GM12878 (cell line): ENCODE results near the gene PRDM16. TPM values are rescaled to one million over a fixed set of nuclear protein-coding genes. Genes with fewer than 3 reads are reported as not detected.

ENCODE experiments used
- ATAC-seq: fragments of 200-7000 bp; cut with Tn5 transposase; 3 replicates; pipeline ENCODE4 v1.9.1; 2020; ENCODE audit warnings: mild to moderate bottlenecking, moderate library complexity
- BruUV-seq: library from RNA; stranded (reverse); fragments of 400-500 nt; replicated peaks from 2 replicates; lab custom pipeline; 2021; lab: Mats Ljungman, UMichigan
- CTCF ChIA-PET: fragments of 300-600 bp; sonication (Branson Sonifier 250); formaldehyde crosslinking; extraction: SDS; loops from one replicate; lab custom pipeline; 2021; ENCODE audit warnings: inconsistent platforms; lab: Yijun Ruan, JAX
- POLR2A ChIA-PET: fragments of 350-600 bp; formaldehyde crosslinking; extraction: SDS; loops from one replicate; lab custom pipeline; 2021; ENCODE audit warnings: inconsistent platforms; lab: Charles Lee
- RAD21 ChIA-PET: fragments of 300-600 bp; sonication (Branson Sonifier 250); formaldehyde crosslinking; loops from one replicate; lab custom pipeline; 2023; ENCODE audit warnings: antibody characterized with exemption; ENCODE audit not compliant: unreplicated experiment; lab: Charles Lee
- SMC1A ChIA-PET: fragments of 300-600 bp; sonication (Branson Sonifier 250); formaldehyde crosslinking; loops from one replicate; lab custom pipeline; 2023; ENCODE audit not compliant: unreplicated experiment, uncharacterized antibody; lab: Charles Lee
- DNase-seq: peaks from one replicate; pipeline ENCODE4 v3.0.0-alpha.2; 2011; ENCODE audit warnings: low read depth, low spot score
- FAIRE-seq: peaks from 3 replicates; lab custom pipeline; 2011; peaks lifted over from hg19 to GRCh38; lab: Jason Lieb, UNC
- H2AFZ ChIP-seq: 2 replicates; pipeline ENCODE4 v1.6.0; 2011; ENCODE audit warnings: low read depth, low read length, control low read depth; ENCODE audit not compliant: control insufficient read depth
- H3K27ac ChIP-seq: 2 replicates; pipeline ENCODE4 v1.5.1; 2011; ENCODE audit warnings: control low read depth; ENCODE audit not compliant: control insufficient read depth, insufficient read depth
- H3K27me3 ChIP-seq, 2 experiments: replicated peaks in 1 of 2; 2 replicates each; pipeline versions ENCODE4 v1.6.0 to v1.6.1; 2011; ENCODE audit warnings: low read length in 1 of 2; ENCODE audit not compliant: control insufficient read depth in 2 of 2, insufficient read depth in 2 of 2
- H3K36me3 ChIP-seq, 2 experiments: 2 replicates each; pipeline ENCODE4 v1.5.1; 2011; ENCODE audit warnings: low read length in 1 of 2; ENCODE audit not compliant: control insufficient read depth in 2 of 2, insufficient read depth in 2 of 2
- H3K4me1 ChIP-seq: 2 replicates; pipeline ENCODE4 v1.6.1; 2011; ENCODE audit warnings: mild to moderate bottlenecking, low read length, moderate library complexity, mixed read lengths; ENCODE audit not compliant: control insufficient read depth, insufficient read depth
- H3K4me2 ChIP-seq: 2 replicates; pipeline ENCODE4 v1.6.0; 2011; ENCODE audit warnings: control low read depth; ENCODE audit not compliant: control insufficient read depth, insufficient read depth
- H3K4me3 ChIP-seq: fragments of 200-600 bp; sonication (generic); 2 replicates; pipeline ENCODE4 v1.5.1; 2016
- H3K79me2 ChIP-seq: 2 replicates; pipeline ENCODE4 v1.6.0; 2011; ENCODE audit warnings: low read length; ENCODE audit not compliant: control insufficient read depth, insufficient read depth
- H3K9ac ChIP-seq: 2 replicates; pipeline ENCODE4 v1.8.0; 2011; ENCODE audit warnings: low read length, control low read depth, mixed read lengths; ENCODE audit not compliant: control insufficient read depth, insufficient read depth
- H3K9me3 ChIP-seq: replicated peaks from 3 replicates; pipeline ENCODE4 v1.5.1; 2011; ENCODE audit warnings: mild to moderate bottlenecking, low read length; ENCODE audit not compliant: control insufficient read depth, insufficient read depth
- H4K20me1 ChIP-seq: 2 replicates; pipeline ENCODE4 v1.6.0; 2011; ENCODE audit not compliant: control insufficient read depth, insufficient read depth
- ATF7 ChIP-seq: fragments of 450-650 bp; IDR thresholded peaks from 2 replicates; pipeline ENCODE4 v1.6.1; 2016; ENCODE audit warnings: low read depth, mild to moderate bottlenecking
- CEBPZ ChIP-seq: fragments of 150-350 bp; IDR thresholded peaks from 2 replicates; pipeline ENCODE4 v1.6.1; 2016; ENCODE audit warnings: low read depth, low read length
- CHD4 ChIP-seq: fragments of 200-600 bp; sonication (generic); IDR thresholded peaks from 2 replicates; pipeline ENCODE4 v1.6.1; 2016; ENCODE audit warnings: mild to moderate bottlenecking
- CREB1 ChIP-seq: IDR thresholded peaks from 2 replicates; pipeline ENCODE4 v1.6.1; 2012; ENCODE audit warnings: low read depth, mild to moderate bottlenecking, inconsistent platforms
- DPF2 ChIP-seq: fragments of 450-650 bp; IDR thresholded peaks from 2 replicates; pipeline ENCODE4 v1.6.1; 2017; ENCODE audit warnings: mild to moderate bottlenecking
- ETV6 ChIP-seq, 2 experiments: fragments of 450-650 bp in 1 of 2; IDR thresholded peaks in 1 of 2; conservative IDR thresholded peaks in 1 of 2; 2 replicates each; pipeline ENCODE4 v1.6.1; 2014; ENCODE audit warnings: antibody characterized with exemption in 1 of 2, borderline replicate concordance in 1 of 2, low read depth in 1 of 2, mild to moderate bottlenecking in 1 of 2, moderate library complexity in 1 of 2
- GABPA ChIP-seq: IDR thresholded peaks from 2 replicates; pipeline ENCODE4 v1.6.1; 2014; ENCODE audit warnings: antibody characterized with exemption, low read depth, mild to moderate bottlenecking, inconsistent platforms
- MEF2B ChIP-seq: fragments of 450-650 bp; IDR thresholded peaks from 2 replicates; pipeline ENCODE4 v1.6.1; 2018; ENCODE audit warnings: mild to moderate bottlenecking, moderate library complexity; ENCODE audit not compliant: partially characterized antibody, poor library complexity, severe bottlenecking
- NFYA ChIP-seq: IDR thresholded peaks from 2 replicates; pipeline ENCODE4 v1.6.1; 2011; ENCODE audit warnings: low read depth, mild to moderate bottlenecking, low read length, improper control_type of control experiment, borderline replicate concordance
- RCOR1 ChIP-seq: conservative IDR thresholded peaks from 2 replicates; pipeline ENCODE4 v1.6.1; 2012; ENCODE audit warnings: low read depth, low read length, improper control_type of control experiment
- SMARCA5 ChIP-seq: fragments of 450-650 bp; IDR thresholded peaks from 2 replicates; pipeline ENCODE4 v1.6.1; 2017; ENCODE audit warnings: mild to moderate bottlenecking
- SREBF1 ChIP-seq: IDR thresholded peaks from 2 replicates; pipeline ENCODE4 v1.6.1; 2012; ENCODE audit warnings: mild to moderate bottlenecking, low read length
- TAF1 ChIP-seq: IDR thresholded peaks from 2 replicates; pipeline ENCODE4 v1.6.1; 2011; ENCODE audit warnings: mild to moderate bottlenecking, low read depth, low read length, borderline replicate concordance
- WGBS: methylation state at CpG from one replicate; pipeline ENCODE4 v1.1.6; 2016; ENCODE audit warnings: low lambda C conversion rate; ENCODE audit not compliant: insufficient replicate concordance, insufficient coverage; ENCODE audit errors: missing lambda C conversion rate; 5-methylcytosine and 5-hydroxymethylcytosine counted together
- in situ Hi-C: fragments of 300-500 bp; cut with MboI; formaldehyde crosslinking; loops from 9 replicates; pipeline ENCODE4 v1.14.3; 2018; ENCODE audit warnings: mixed read lengths
- intact Hi-C: fragments of 100-400 bp; cut with micrococcal nuclease; formaldehyde crosslinking; loops from one replicate; pipeline ENCODE4 v1.14.2; 2022; ENCODE audit not compliant: unreplicated experiment
- polyA plus RNA-seq, 11 experiments: library from polyadenylated mRNA; depleted of rRNA in 4 of 11; unstranded in 6 of 11; stranded (reverse) in 5 of 11; fragments of >200 nt; fragmentation: Nextera tagmentation in 4 of 11; fragmentation: Illumina TruSeq in 1 of 11; extraction: Ambion mirVana in 4 of 11; extraction: Trizol in 1 of 11; gene quantifications; 1 replicate in 1 of 11; 2 replicates in 10 of 11; pipeline versions ENCODE4 v1.2.1 to v1.2.3, GENCODE V29; 2011 to 2016; ENCODE audit warnings: inconsistent platforms in 2 of 11, missing spikeins in 2 of 11, low read depth in 1 of 11
- total RNA-seq, 4 experiments: library from RNA; depleted of rRNA in 3 of 4; stranded (reverse); fragments of >200 nt in 3 of 4; fragmentation: Illumina TruSeq in 1 of 4; extraction: Trizol in 1 of 4; gene quantifications; 2 replicates each; pipeline versions ENCODE4 v1.2.1 to v1.2.3, GENCODE V29; 2013 to 2021
- TF ChIP-seq, protein P1 (sequence below): fragments of 150-350 bp; IDR thresholded peaks from 2 replicates; pipeline ENCODE4 v1.6.1; 2014; ENCODE audit warnings: mild to moderate bottlenecking, low read depth, low read length

The PRDM16 gene
- total and polyA plus RNA-seq, 10 of the 15 experiments (the other 5 are each of a cell fraction or from before 2014, with no cell fraction given), result 0.03 TPM; not detected in 9

DNA sequence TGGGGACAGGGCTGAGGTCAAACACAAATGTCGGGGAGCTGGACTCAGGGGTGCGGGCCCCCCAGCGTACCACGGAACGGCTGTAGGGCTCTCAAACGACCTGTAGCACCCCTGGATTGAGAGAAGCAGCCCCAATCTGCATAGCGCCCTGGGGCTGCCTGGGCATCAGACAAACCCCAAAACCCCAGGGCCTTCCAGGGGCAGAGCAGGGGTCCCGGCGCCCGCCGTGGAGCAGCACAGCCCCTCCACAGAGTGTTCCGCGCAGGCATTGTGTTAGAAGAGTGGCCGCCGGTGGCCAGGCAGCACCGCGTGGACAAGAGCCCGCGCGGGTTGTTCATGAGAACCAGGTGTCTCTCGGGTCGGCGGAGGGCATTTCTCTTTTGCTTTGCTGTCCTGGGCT, 321.3 kb downstream of the PRDM16 start:
- H3K9ac ChIP-seq, result no peak overlapping the region
- ATAC-seq (no peak), FAIRE-seq (no peak), DNase-seq (no peak)
- no peak overlapping the region for H3K4me3 ChIP-seq
- H3K27ac ChIP-seq, result no peak overlapping the region
- H3K36me3 ChIP-seq, result no peaks in the 10 kb centered on the region
- H3K9me3 ChIP-seq, result no peaks in the 10 kb centered on the region
- intact Hi-C loops, result no loop called here
- H3K27me3 ChIP-seq, result peaks cover 0 to 5% of the 10 kb centered on the region in 2 experiments; a peak in 2 of 4 replicates
- POLR2A ChIA-PET, result no interaction called here
- RAD21 ChIA-PET, result no interaction called here
- TF ChIP-seq CREB1 (no peak), GABPA (no peak), NFYA (no peak), TAF1 (no peak)
- TF ChIP-seq, protein P1, sequence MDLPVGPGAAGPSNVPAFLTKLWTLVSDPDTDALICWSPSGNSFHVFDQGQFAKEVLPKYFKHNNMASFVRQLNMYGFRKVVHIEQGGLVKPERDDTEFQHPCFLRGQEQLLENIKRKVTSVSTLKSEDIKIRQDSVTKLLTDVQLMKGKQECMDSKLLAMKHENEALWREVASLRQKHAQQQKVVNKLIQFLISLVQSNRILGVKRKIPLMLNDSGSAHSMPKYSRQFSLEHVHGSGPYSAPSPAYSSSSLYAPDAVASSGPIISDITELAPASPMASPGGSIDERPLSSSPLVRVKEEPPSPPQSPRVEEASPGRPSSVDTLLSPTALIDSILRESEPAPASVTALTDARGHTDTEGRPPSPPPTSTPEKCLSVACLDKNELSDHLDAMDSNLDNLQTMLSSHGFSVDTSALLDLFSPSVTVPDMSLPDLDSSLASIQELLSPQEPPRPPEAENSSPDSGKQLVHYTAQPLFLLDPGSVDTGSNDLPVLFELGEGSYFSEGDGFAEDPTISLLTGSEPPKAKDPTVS, result no peak
- in situ Hi-C loops, result no loop called here
- SMC1A ChIA-PET, result no interaction called here
- no peaks in the 10 kb centered on the region for H3K4me1 ChIP-seq
- CTCF ChIA-PET, result no interaction called here
- 74% methylated on average over 22 of the region's 23 CpGs for WGBS
- H4K20me1 ChIP-seq, result no peaks in the 10 kb centered on the region
- no peaks in the 10 kb centered on the region for H3K79me2 ChIP-seq
- H3K4me2 ChIP-seq, result no peak overlapping the region
- no peak overlapping the region for H2AFZ ChIP-seq
- BruUV-seq, result no TSS peak

- ChIA-PET SMC1A (no interaction called here), CTCF (no interaction called here), POLR2A (no interaction called here), RAD21 (no interaction called here)
- H3K4me1 ChIP-seq, result no peaks in the 10 kb centered on the region
- H4K20me1 ChIP-seq, result no peaks in the 10 kb centered on the region
- H3K9me3 ChIP-seq, result no peaks in the 10 kb centered on the region
- no peak overlapping the region for H3K4me2 ChIP-seq
- DNase-seq, result no peak
- no peak for ATAC-seq
- no TSS peak for BruUV-seq
- no peak overlapping the region for H2AFZ ChIP-seq
- no peaks in the 10 kb centered on the region for H3K36me3 ChIP-seq
- no peak for TF ChIP-seq SMARCA5
- no peak for TF ChIP-seq MEF2B
- no peak for TF ChIP-seq CEBPZ
- no peak for TF ChIP-seq ETV6 (conservative IDR thresholded peaks at IDR 0.05 in 1 of 2, IDR thresholded peaks at IDR 0.05 in 1 of 2; ENCODE audit: borderline replicate concordance in 1 of 2, low read depth in 1 of 2)
- no peak for TF ChIP-seq TAF1
- no peak for TF ChIP-seq SREBF1
- no peak for TF ChIP-seq RCOR1
- TF ChIP-seq CHD4, result no peak
- no peak for TF ChIP-seq DPF2
- no peak for TF ChIP-seq ATF7
- peaks cover 0 to 5% of the 10 kb centered on the region in 2 experiments; a peak in 2 of 4 replicates for H3K27me3 ChIP-seq
- no peak overlapping the region for H3K27ac ChIP-seq
- in situ Hi-C loops (no loop called here), intact Hi-C loops (no loop called here)
- FAIRE-seq, result no peak
- no peaks in the 10 kb centered on the region for H3K79me2 ChIP-seq
- WGBS, result 45% methylated on average over 18 of the region's 18 CpGs
- no peak overlapping the region for H3K9ac ChIP-seq
- H3K4me3 ChIP-seq, result no peak overlapping the region
These were observed 322.7 kb downstream of the PRDM16 start for GRCh38 chr1:3391711-3392110.
